HG03432 (cell line): Measurements from ENCODE around the gene QRICH2.

Experiments
- ATAC-seq: cut with Tn5 transposase; IDR thresholded peaks from one replicate; pipeline ENCODE4 v1.9.1; 2021; ENCODE audit warnings: mild to moderate bottlenecking, moderate library complexity; ENCODE audit not compliant: unreplicated experiment

Gene QRICH2

DNA sequence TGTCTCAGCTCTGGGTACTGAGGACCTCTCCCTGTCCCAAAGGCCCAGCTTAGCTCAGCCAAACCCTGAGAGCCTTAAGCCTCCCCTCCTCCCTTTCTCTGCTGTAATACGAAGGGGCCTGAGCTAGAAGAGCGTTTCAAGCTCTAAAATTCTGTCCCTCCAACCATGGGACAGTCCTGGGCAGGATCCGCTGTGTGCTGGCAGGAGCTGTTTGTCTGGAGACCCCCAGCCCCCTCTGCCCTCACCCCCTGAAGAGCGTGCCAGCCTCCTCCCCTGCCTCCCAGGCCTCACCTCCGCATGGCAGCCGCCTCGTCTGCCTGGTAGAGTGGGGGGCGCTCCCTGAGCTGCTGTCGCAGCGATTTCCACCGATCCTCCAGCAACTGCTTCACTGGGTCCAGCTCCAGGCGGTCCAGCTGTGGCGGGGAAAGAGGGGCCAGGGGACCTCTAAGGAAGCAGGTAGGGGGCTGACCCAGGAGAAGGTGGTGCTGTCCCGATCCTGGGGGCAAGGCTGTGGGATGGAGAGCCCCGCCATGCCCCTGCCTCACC lies 28.3 kb downstream of the QRICH2 start:
- no peak for ATAC-seq

DNA sequence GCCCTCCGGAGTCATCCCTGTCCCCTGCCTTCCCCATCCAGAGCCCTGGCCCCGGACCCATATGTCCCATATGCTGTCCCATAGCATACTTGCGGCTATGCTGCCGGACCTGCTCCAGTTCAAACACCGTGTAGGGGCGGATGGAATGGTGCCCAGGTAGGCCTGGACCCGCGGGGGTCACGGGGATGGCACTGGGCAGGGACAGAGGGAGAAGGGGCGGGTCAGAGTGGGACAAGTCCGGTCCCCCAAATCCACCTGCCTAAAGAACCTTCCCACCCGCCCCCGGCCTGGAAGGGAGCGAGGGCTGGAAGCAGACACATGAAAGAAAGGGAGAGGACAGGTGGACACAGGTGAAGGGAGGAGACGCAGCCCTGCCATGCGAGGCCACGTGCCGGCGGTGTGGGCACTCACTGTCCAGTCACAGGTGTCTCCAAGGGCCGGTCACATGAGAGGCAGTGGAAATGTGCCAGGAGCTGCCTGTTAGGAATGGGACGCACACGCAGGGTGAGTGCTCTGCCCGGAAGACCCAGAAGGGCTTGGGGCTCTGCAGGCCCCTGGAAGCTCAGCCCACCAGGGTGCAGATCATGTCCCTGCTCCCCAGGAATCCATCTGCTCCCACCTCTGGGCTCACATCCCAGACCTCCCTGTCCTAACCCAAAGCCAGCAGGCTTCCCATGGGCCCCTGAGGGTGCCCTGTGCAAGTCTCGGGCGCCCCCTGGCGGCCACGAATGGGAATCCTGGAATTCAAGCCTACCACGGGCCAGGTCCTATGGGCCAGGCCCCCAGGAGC lies 28.9 kb downstream of the QRICH2 start:
- no peak for ATAC-seq

DNA sequence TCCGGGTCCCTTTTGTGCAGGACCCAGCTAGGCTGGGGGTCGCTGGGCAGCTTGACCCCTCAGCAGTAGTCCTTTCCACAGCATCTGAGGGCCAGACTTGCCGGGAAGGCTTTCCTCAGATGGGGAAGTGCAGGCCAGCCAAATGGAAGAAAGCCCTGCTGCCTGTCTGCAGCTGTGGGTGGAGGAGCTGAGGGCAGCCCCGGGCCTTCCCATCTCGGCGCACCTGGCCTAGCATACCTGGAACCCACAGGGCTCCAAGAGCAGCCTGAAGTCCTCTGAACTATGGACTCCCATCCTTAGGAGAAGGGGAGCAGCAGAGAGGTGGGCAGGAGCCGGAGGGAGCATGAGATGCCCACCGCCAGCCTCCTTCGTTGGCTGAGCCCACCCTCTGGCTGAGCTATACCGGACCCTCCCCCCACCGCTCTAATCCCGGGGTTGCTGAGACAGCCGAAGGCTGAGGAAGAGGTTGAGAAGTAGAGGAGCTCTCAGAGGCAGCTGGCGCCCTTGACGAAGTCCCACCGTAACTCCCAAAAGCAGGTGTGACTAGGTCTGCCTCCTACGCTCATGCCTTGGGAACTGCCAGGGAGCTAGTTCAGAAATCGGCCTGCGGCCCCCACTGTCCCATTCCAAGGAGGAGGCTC lies 29.7 kb downstream of the QRICH2 start:
- no peak for ATAC-seq

DNA sequence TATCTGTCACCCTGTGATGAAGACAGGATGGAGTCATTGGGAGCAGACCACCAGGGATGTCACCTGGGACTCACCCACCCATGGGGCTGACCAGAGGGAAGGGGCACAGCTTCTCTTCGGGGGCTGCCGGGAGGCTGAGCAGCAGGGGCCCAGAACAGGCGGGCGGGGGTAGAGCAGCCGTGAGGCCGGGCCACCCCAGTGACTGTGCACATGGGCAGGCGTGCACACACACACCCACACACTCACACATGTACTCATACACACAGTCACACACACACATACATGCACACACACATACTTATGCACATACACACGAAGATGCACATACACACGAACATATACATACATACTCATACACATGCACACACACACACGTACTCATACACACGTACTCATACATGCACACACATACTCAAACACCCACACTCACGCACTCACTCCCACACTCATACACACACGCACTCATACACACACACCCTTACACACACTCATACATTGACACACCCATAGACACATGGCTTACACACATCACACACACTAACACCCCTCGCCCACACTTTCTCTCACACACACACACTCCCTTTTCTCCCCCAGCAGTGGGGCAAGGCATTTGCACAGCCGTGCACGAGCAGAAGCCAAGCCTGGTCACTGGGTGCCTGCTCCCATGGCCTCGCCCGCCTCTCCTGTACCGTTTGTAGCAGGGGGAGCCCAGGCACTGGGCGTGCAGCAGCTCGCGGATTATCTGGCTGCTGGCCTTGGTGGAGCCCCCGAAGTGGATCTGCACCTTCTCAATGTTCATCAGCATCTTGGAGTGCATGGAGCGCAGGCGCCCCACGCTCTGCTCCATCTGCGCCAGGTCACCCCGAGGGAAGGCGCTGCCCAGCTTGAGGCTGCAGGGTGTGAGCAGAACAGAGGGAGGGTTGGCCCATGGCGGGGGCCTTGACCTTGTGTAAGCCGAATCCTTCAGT lies 30.5 kb downstream of the QRICH2 start:
- no peak for ATAC-seq

DNA sequence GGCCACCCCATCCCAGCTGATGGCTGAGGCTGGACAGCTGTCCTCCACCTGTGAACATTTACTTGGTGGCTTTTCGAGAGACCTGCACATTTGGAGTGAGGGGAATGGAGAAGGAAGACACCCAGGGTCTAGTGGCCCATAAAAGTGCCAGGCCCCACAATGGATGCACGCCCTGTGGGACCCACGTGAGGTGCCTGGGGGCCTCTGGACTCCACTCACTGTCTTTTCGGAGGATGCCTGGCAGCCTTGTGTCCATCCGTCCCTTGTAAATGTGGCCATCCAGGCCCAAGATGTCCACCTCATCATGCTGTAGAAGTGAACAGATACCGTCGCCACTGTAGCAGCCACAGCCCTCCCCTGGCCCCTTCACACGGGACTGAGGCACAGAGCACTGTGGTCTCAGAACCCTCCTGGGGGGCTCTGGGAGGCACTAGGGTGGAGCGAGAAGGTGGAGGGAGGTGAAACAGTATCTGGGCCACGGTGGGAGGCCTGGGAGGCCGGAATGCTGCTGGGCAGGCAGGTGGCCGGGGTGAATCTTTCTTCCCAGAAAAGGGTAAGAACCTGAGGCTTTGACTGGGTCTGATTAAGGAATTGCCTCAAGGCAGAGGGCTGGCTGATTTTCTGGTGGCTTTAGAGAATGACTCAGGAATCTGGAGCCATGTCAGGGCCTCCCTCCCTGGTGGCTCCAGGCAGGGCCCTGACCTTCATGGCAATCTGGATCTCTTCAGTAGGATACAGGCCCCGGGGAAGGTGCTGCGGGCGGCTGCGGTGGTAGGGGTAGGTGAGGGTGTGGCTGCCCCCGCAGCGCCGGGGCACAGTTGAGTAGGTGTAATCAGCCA lies 31.4 kb downstream of the QRICH2 start:
- ATAC-seq = no peak

DNA sequence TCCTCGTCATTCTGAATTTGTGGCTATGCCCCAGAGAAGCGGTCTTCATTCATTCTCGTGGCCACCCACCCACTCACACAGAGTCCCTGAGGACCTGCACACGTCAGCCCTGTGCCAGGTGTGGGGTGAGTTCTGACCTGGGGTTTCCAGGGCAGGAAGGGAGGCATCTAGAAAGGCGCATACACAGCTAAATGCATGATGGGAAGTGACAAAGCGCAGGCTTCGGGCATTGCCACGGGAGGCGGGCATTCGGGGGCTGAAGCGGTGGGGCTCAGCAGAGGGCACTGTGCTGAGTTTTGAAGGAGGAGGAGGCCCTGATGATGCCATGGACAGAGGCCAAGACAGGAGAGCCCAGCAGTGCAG lies 32.0 kb downstream of the QRICH2 start:
- ATAC-seq = no peak

DNA sequence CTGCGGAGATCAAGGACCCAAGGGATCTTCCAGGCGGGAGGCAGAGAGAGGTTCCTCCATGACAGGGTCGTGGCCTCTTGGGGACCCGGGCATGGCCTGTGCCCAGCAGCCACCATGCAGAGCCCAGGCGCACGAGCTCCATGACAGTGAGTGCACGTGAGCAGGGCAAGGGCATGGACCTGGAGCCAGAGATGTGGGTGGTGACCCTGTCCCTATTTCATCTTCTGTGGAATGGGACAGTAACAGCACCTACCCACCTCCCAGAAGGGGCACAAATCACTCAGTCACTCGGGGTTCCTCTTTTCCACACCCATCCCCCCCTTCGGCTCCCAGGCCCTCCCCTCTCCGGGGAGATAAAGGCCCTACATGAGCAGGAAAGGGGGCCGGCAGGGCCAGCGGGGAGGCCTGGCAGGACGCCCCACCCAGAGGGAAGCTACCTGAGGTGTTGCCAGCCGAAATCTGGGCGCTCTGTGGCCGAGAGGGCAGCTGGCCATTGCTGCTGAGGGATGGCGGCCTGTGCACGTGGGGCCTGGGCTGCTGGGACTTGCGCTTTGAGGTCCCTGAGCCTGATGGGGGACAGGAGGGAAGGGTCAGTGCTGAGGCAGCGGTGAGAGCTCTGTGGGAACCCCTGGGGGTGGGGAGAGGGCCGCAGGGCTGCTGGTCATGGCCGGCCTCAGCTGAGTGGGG lies 32.6 kb downstream of the QRICH2 start:
- no peak for ATAC-seq

DNA sequence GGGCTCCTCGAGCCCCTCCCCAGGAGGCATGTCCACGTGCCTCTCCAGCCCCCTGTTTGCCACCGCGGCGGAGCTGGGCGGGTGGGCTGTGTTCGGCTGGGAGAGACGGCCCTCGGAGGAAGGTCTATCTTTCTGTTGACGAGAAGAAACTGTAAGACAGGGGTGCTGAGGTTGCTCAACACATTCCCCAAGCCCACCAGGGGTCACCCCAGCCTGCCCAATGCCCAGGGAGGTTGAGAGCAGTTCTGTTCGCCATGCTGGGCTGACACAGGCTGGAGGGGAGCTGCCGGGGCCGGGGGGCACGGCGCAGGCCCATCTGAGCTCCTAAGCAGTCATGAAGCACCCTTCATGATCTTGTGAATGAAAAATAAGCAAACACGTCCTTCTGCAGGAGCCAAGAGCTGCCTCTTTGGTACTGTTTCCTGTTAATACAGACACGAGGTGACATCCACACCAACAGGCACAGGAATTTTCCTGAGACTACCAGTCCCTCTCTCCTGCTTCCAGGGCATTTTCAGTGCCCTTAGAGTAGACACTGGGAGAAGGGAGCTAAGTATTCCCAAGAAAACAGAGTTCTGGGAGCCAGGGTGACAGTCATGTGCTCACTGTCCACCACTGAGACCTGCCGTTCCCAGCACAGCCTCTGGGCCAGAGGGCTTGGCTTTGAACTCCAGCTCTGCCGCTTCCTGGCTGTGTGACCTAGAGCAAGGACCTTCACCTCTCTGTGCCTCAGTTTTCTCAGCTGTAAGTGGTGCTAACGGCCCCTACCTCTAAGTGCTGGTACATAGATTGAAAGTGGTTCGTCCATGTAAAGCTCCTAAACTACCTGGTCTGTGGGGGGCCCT lies 33.7 kb downstream of the QRICH2 start:
- no peak for ATAC-seq

DNA sequence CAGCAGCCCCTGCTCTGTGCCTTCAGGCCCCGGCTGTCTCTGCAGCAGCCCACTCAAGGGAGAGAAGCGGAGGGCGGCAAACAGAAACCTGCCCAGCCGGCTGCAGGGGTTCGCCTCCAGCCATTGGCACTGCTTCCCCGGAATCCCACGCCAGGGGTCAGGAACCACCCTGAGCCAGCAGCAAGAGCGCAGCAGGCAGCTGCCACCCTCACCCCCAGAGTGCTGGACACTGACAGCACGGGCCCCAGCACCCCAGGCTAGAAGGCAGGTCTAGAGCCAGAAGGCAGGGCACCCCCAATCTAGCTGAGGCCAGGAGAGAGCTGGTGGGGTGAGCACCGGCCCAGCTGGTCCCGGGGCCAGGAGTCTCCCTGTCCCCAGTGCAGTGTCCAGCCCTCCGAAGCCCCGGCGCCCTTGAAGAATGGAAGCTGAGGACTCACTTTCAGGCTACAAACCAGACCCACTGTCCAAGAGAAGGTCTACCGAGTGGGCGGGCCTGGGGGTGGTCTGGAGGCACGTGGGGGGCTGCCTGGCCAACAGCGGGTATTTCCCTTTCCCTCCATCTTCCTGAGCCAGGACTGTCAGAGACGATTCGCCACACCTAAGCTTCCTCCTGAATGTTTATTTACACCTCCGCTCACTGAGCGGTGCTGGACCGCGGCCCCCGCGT lies 34.5 kb downstream of the QRICH2 start:
- no peak for ATAC-seq

DNA sequence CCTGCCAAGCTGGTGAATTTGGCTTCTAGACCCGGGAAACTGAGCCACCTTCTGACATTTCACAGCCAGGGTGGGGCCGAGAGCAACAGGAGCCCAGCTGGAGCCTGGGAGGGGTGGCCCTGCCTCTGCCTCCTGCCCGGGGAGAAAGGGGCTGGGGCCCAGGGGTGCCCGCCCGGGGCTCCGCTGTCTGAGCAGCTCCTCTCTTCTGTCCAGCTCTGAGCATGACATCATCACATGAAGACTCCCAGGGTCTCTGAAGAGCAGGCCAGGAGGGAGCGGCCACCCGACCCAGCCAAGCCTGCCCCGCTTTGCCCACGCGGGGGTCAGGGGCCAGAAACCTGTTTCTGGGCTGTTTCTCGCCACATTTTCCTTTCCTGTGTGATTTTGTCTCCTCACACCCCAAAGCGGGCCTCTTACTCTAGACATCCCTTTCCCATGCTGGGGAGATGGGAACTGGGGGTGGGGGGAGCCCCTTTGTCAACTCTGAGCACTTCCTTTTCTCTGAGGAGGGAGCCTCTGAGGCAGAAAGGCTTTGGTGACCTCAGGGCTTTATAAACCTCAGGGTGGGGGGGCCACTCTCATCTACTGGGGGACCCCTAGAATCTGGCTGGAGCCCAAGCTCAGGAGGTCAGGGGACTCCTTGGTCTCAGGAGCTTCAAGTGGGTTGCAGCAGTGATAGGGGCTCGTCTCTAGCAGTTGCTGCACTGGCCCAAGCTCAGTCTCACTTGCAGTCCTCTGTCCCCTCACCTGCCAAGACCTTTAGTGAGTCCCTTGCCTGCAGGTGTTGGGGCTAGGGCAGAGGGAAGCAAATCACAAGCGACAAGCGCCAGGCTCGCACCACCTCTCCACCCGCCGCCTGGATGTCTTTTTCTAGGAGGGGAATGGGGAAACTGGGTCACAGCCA lies 35.3 kb downstream of the QRICH2 start:
- ATAC-seq = peak; percentile 15

DNA sequence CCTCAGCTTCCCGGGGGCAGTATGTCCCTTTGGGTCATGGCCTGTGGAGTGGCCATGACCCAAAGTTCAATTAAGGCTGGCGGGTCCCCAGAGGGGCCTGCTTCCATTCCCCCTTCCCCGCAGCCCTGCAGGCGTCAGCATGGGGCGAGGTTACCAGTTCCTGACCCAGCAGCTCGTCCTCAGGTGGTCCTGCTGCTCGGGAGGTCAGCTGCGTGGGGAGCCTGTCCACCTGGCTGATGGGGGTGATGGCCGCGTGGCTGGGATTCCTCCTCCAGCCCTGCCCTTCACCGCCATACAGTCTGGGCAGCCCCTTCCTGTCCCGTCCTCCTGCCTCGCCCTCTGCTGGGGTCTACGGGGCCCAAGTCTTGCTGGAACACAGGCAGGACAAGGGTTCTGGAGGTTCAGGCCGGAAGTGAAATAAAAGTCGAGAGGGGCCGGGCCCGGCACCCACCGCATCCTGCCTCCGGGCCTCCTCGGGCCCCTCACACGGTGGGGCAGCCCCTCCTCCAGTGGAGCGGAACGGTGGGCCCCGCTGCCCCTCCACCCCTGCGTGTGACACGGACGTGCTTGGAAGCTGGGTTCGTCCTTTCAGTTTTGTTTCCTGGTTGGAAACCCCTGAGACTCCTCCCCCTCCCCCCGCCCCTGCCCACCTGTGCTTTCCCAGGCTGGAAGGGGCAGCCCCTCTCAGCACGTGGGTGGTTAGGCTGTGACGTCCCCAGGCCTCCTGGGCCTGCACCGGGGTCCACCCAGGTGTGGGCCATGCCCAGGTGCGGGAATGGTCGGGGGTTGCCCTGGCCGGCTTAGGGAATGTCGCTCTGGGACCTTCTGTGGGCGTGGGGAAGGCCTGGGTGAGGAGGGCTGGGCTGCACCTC lies 36.2 kb downstream of the QRICH2 start:
- ATAC-seq = peak; percentile 54

DNA sequence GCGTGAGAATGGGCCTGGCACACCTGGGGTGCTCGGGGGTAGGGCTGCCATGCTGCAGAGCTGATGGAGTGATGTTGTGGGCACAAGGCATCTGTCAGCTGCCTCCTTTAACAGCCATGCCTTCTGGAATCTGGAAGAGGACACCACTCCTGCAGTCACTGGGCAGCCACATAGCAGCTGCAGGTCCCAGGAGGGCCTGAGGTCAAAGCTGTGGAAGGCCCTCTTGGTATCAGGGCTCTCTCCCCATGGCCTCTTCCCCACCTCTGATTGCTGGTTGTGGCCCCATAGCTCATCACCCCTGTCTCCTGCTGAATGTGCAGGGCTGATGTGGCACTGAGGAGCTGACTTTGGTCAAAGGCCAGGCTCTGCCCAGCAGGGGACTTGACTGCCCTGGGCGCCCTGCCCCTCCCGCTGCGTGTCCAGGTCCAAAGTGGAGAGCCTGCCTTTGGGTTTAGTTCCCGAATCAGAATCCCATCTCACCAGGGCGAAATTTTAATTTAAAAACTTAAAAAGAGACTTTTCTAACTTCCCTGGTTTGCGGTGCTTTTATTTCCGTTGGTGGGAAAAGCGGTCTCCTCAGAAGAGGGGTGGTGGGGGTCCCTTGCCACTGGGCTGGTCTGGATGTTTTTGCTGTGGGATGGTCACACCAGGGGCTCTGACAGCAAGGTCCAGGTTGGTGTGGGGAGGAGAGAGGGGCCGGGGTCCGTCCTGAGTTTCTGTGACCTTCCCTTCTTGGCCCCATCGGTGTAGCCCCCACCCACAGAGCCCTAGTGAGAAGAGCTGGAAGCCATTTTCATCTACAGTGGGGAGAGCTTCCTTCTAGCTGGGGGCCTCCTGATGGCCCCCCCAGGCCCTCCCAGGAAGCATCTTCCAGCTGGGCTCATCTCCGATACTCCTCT lies 37.1 kb downstream of the QRICH2 start:
- no peak for ATAC-seq

DNA sequence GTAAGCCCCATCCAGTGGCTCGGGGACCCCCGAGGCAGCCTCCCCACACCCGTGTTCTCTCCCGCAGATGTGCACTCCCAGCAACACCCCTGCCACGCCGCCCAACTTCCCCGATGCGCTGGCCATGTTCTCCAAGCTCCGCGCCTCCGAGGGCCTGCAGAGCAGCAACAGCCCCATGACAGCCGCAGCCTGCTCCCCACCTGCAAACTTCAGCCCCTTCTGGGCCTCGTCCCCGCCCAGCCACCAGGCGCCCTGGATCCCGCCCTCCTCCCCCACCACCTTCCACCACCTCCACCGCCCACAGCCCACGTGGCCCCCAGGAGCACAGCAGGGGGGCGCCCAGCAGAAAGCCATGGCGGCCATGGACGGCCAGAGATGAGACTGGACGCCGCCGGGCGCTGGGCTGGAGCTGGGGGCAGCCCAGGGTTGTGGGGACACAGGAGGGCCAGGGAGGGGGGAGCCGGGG lies 37.9 kb downstream of the QRICH2 start:
- ATAC-seq = no peak

DNA sequence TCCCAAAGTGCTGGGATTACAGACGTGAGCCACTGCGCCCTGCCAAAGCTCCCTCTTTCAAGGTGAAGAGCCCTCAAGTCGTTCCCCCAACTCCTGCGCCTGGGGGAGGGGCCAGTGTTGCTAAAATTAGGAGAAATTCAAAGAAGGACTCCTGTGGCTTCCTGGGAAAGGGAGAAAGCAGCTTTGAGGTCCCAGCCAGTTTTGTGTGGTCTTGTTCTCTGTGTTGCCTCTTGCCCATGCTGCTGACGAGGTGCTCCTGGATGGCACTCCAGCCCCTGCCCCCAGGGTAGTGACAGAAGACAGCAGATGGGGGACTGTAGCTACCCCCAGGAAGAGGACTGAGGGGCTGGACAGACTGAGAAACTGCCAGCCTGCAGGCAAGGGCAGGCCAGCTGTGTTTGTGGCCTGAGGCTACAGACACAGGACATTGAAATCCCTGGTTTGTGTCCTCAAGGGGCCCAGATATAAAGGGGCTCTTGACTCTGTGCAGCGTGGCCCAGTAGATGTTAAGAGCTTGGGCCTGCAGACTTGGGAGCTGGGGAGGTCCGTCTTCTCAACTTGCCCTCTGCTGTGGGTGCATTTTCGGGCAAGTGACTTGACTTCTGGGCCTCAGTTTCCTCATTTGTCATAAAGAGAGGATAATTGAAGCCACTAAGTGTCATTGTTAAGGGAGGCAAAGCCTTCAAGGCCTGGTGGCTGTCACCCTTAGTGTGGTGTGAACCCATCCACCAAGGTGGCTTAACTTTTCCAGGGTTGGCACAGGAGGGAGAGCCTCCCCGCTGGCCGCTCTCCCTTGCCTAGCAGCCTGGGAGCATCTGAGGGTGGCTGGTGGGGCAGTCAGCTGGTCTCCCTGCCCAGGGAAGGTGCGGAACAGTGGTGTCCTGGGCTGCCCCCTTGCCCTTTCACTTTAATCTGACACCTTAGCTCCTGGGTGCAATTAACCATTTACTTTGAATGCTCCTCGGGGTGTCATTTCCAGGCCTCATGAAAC lies 38.8 kb downstream of the QRICH2 start:
- no peak for ATAC-seq
